Medulla oblongata (tissue), 1 donor: ENCODE data around the gene CORO1A.
"Not testable (repeated sequence)": the region's sequence is repeated elsewhere in the genome, so short reads cannot be mapped to it uniquely, and the experiment has no call there.

Experiments
- DNase-seq: peaks from one replicate; pipeline ENCODE4 v3.0.0-alpha.2; 2015; ENCODE audit errors: extremely low spot score

The CORO1A gene

DNA sequence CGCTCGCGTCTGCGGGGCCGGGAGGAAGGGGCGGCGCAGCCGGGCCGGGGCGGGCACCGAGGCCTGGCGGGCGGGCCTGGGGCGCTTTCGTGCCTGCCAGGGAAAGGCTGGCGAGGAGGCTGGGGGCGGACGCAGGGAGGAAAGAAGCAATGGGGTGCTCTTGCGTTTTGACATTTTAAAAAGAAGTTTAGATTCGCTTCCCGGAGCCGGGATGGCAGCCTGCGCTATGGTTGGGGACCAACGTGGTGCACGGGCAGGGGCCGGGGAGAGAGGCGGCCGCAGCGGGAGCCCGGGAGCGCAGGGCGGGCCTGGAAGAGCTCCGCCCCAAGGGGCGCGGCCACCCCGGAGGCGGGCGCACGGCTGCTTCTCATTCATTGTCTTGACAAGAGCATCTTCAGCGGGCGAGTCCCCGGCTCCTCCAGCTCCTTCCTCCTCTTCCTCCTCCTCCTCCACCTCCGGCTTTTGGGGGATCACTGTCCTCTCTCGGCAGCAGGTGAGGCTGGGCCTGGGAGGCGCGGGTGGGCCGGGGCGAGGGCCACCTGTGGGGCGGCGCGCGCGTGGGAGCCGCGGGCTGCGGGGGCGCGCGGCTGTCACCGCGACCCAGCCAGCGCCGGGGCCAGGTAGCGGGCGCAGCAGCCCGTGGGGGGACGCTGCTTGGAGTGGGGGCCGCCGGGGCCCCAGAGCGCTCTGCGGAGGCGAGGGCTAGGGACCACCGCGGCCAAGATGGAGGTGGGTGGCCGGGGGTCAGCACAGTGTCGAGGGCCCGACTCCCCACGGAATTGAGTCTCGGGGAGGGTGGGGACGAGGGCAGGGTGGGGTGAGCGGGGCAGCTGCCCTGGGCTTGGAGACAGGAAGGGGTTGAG, at the start of gene CORO1A:
TSS of gene CORO1A (plus strand) at position 370 of the 863 bp plus-strand sequence. CDS start 1,608 bp downstream, outside the sequence.
- peak; percentile 85 for DNase-seq

DNA sequence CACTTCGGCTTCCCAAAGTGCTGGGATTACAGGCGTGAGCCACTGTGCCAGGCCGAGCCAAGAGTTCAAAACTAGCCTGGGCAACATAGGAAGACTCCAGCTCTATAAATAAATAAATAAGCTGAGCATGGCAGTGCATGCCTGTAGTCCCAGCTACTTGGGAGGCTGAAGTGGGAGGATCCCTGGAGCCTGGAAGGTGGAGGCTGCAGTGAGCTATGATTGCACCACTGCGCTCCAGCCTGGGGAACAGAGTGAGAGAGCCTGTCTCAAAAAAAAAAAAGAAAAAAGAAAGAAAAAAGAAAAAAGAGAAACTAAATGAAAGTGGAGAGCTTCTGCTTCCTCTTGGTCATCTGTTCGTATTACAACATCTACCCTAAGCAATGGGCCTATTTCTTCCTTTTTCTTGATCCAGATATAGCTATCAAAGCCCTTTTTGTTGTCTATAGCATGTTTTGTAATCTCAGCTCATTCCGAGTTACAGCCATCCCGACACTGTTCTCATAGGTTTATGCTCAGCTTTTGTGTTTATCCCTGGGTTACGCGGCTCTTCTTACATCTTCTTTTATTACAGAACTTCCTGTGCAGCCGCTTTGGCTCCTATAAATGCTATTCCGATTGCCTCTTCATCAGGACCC, 46.3 kb upstream of the CORO1A start:
- peak; percentile 73 for DNase-seq

DNA sequence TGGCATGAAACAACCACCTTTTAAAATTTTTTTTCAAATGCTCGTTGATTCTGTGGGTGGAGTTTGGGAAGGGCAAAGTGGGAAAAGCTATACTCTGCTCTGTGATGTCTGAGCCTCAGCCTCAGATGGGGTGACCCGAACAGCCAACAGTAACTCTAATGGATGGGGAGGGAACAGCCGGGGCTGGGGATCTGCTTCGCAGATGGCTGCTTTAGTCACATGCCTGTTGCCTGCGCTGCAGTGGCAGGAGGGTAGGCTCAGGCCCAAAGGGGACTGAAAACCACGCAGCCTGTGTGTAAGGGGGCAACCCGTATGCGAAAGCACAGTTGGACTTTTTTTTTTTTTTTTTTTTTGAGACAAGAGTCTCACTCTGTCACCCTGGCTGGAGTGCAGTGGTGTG, 45.5 kb upstream of the CORO1A start:
- DNase-seq, result peak; percentile 32

DNA sequence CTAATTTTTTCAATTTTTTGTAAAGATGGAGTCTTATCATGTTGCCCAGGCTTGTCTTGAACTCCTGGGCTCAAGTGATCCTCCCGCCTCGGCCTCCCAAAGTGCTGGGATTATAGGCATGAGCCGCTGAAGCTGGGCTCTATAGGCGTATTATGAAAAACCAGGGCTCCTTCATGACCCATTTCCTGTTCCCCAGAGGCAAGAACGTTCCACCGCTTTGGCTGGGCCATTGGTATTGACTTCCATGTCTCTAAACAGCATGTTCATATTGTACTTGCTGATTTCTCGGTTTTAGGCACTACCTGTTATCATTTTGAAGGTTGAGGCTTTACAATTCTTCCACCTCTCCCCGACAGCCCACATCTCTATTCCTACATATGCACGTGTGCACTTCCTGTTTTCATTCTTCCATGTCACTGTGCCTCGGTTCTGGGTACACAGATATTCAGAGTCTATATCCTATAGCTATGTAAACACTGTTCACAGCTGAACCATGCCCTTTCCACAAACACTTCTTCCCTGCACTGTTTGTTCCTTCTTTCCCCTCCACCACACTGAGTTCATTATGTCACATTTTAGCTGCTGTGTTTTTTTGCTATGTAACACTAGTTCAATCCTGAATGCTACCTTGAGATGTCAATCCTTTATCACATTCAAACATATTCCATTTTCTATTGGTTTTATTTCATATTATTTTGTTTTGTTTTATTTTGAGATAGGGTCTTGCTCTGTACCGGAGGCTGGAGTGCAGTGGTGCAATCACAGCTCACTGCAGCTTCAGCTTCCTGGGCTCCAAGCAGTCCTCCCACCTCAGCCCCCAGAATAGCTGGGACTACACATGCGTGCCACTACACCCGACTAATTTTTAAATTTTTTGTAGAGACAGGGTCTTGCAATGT, 43.6 kb upstream of the CORO1A start:
- no peak for DNase-seq

DNA sequence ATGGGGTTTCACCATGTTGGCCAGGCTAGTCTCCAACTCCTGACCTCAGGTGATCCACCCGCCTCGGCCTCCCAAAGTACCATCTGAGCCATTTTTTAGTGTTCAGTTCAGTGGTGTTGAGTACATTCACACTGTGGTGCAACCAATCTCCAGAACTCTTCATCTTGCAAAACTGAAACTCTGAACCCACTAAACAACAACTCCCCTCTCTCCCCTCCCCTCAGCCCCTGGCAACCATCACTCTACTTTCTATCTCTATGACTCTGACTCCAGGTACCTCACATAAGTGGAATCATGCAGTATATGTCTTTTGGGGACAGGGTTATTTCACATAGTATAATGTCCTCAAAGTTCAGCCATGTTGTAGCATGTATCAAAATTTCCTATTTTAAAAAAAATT, 41.7 kb upstream of the CORO1A start:
- no peak for DNase-seq

DNA sequence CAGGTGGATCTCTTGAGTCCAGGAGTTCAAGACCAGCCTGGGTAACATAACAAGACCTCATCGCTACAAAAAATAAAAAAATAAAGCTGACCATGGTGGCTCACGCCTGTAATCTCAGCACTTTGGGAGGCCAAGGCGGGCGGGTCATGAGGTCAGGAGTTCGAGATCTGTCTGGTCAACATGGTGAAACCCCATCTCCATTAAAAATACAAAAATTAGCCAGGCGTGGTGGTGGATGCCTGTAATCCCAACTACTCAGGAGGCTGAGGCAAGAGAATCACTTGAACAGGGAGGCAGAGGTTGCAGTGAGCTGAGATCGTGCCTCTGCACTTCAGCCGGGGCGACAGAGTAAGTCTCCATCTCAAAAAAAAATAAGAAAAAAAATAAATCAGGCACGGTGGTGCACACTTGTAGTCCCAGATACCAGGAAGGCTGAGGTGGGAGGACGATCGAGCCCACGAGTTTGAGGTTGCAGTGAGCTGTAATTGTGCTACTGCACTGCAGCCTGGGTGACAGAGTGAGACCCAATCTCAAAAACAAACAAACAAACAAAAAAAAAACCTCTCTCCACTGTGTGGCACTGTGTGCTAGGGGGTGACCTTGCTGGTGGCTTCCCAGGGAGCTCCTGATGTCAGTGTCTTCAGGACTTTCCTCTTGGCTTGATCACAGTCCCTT, 40.6 kb upstream of the CORO1A start:
- DNase-seq, result peak; percentile 24

DNA sequence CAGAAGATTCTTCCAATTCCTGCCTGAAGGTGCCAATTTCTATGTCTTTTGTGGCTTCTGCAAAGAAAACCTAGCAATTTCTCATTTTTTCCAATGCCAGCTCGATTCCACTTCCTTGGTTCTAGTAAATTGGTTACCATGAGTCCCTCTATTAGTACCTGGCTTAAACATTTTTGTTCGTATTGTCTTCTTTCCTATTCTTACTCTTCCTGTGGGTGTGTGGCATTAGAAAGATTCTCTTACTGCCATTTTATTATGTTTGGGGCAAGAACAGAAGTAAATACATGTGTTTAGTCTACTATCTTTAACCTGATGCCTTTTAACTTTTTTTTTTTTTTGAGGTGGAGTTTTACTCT, 40.1 kb upstream of the CORO1A start:
- no peak for DNase-seq

DNA sequence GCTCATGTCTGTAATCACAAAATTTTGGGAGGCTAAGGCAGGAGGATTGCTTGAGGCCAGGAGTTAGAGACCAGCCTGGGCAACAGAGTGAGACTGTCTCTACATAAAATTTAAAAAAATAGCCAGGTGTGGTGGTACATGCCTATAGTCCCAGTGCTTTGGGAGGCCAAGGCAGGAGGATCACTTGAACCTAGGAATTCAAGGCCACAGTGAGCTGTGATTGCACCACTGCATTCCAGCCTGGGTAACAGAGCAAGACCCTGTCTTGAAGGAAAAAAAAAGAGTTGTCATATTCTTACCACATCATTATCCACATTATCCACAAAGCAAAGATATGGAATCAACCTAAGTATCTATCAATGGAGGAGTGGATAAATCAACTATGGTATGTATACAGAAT, 39.4 kb upstream of the CORO1A start:
- DNase-seq, result no peak

DNA sequence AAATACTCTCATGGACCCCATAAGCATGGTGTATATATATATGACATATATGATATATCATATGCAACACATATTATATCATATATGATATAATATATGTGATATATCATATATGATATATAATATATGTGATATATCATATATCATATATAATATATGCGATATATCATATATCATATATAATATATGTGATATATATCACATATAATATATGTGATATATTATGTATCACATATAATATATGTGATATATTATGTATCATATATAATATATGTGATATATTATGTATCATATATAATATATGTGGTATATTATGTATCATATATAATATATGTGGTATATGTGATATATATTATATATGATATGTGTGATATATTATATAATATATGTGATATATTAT, 38.5 kb upstream of the CORO1A start:
- DNase-seq, result no peak

DNA sequence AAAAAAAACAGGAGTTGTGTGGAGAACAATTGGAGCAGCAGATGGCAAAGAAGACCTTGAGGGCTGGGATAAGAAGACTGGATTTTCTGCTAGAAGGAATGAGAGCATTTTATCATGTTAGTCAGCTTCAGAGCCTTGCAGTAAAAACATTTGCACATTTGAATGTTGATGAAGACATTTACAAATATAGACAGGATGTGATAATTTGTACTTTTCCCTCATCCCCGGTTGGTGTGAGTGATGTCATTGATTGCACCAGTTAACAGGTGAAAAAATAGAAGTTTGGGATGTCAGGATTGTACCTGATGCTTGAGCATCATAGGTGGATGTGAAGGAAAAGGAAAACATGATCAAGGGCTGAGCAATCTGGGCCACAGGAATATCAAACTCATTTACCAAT, 37.7 kb upstream of the CORO1A start:
- no peak for DNase-seq

DNA sequence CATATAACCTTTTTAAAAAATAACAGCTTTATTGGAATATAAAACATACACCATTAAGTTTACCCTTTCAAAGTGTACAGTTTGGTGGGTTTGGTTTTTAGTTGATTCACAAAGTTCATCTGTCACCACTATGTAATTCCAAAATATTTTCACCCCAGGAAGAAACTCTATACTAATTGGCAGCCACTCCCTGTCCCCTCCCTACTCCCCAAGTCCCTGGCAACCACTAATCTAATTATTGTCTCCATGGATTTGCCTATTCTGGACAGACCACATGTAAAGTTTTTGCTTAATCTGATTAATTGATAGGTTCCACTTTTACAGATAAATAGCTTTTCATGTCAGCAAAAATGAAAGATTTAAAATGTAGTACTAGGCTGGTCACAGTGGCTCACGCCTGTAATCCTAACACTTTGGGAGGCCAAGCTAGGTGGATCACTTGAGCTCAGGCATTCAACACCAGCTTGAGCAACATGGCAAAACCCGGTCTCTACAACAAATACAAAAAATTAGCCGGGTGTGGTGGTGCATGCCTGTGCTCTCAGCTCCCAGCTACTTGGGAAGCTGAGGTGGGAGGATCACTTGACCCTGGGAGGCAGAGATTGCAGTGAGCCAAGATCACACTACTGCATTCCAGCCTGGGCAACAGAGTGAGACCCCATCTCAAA, 35.4 kb upstream of the CORO1A start:
- DNase-seq, result no peak

DNA sequence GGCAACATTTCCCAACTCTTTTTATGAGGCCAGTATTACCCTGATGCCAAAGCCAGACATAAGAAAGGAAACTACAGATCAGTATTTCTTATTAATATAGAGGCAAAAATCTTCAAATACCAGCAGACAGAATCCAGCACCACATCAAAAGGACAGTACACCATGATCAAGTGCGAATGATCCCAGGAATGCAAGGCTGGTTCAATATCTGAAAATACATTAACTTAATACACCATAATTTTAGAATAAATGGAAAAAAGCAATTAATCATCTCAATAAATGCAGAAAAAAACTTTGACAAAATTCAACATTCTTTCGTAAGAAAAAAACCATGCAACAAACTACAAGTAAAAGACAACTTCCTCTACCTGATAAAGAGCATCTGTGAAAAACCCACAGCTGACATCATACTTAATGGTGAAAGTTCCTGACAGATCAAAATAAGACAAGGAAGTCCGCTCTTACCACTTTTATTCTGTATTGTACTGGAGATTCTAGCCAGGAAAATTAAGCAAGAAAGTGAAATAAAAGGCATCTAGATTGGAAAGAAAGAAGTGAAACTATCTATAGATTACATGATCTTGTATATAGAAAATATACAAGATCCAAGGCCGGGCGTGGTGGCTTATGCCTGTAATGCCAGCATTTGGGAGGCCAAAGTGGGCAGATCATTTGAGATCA, 34.0 kb upstream of the CORO1A start:
- peak; percentile 9 for DNase-seq

DNA sequence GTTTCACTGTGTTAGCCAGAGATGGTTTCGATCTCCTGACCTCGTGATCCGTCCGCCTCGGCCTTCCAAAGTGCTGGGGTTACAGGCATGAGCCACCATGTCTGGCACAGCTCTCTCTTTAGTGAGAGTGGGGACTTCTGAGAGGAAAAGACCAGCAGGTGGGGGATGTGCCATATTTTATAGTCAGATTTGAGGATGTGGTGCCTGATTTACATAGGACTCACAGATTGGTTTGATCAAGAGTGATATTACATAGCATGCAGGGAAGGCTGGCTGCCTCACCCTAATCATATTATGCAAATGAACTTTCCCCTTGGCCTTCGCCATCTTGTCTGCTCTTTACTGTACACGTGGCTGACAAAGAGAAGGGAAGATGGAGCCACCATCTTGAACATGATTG, 32.3 kb upstream of the CORO1A start:
- no peak for DNase-seq

DNA sequence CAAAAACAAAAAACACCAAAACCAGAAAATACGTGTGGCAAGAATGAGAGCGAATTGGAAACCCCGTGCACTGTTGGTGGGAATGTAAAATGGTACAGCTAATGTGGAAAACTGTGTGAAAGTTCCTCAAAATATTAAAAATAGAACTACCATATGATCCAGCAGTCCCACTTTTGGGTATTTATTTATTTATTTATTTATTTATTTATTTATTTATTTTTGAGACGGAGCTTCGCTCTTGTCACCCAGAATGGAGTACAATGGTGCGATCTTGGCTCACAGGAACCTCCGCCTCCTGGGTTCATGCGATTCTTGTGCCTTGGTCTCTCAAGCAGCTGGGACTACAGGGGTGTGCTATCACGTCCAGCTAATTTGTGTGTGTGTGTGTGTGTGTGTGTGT, 30.9 kb upstream of the CORO1A start:
- no peak for DNase-seq

DNA sequence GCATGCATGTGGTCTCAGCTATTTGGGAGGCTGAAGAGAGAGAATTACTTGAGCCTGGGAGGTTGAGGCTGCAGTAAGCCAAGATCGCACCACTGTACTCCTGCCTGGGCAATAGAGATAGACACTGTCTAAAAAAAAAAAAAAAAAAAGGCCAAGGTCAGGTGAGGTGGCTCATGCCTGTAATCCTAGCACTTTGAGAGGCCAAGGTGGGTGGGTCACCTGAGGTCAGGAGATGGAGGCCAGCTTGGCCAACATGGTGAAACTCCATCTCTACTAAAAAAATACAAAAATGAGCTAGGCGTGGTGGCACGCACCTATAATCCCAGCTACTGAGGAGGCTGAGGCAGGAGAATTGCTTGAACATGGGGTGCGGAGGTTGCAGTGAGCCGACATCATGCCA, 28.2 kb upstream of the CORO1A start:
- DNase-seq, result no peak

DNA sequence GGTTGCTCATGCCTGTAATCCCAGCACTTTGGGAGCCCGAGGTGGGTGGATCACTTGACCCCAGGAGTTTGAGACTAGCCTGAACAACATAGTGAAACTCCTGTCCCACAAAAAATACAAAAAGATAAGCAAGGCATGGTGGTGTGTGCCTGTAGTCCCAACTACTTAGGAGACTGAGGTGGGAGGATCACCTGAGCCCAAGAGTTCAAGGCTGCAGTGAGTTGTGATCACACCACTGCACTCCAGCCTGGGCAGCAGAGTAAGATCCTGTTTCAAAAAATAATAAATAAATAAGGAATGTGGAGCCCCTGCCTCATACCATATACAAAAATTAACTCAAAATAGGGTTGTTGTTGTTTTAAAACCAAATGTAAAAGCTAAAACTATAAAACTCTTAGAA, 26.2 kb upstream of the CORO1A start:
- DNase-seq, result no peak

DNA sequence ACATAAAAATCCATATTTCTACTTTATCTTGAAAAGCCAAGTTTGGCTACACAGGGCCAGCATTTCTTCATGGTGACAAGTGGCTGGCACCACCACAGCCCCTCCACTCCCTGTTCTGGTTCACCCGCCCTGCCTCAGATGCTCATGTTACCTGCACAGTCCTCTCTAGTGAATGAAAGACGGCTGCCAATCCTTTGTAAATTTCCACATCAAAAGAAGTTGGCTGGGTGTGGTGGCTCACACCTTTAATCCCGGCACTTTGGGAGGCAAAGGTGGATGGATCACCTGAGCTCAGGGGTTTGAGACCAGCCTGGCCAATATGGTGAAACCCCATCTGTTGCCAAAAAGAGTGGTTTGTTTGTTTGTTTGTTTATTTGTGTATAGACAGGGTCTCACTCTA, 19.9 kb upstream of the CORO1A start:
- DNase-seq, result no peak

DNA sequence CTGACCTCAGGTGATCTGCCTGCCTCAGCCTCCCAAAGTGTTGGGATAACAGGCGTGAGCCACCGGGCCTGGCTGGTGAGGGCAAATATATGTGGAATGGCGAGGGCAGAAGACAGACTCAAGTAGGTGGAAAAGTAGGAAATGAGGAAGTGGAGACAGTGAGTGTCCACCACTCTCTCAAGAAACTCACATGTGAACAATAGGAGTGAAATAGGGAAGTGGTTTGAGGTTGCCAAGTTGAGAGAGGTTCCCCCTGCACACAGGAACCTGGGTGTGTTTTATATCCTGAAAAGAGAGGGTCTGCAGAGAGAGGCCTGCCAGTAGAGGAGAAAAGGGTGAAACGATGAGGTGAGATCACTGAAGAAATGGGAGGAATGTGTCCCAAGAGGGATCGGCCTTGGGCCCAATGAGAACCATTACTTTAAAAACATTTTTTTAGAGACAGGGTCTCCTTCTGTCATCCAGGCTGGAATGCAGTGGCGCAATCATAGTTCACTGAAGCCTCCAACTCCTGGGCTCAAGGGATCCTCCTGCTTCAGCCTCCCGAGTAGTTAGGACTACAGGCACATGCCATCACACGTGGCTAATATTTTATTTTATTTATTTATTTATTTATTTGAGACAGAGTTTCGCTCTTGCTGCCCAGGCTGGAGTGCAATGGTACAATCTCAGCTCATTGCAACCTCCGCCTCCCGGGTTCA, 17.1 kb upstream of the CORO1A start:
- DNase-seq, result peak; percentile 82

DNA sequence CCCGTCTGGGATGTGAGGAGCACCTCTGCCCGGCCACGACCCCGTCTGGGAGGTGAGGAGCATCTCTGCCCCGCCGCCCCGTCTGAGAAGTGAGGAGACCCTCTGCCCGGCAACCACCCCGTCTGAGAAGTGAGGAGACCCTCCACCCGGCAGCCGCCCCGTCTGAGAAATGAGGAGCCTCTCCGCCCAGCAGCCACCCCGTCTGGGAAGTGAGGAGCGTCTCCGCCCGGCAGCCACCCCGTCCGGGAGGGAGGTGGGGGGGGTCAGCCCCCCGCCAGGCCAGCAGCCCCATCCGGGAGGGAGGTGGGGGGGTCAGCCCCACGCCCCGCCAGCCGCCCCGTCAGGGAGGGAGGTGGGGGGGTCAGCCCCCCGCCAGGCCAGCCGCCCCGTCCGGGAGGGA, 14.7 kb upstream of the CORO1A start:
- DNase-seq, result not testable (repeated sequence)

DNA sequence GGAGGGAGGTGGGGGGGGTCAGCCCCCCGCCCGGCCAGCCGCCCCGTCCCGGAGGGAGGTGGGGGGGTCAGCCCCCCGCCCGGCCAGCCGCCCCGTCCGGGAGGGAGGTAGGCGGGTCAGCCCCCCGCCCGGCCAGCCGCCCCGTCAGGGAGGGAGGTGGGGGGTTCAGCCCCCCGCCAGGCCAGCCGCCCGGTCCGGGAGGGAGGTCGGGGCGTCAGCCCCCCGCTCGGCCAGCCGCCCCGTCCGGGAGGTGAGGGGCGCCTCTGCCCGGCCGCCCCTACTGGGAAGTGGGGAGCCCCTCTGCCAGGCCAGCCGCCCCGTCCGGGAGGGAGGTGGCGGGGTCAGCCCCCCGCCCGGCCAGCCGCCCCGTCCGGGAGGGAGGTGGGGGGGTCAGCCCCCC, 14.0 kb upstream of the CORO1A start:
- DNase-seq, result not testable (repeated sequence)
